Daoy (cell line): ENCODE measurements around the gene CA6. TPM values are rescaled to one million over a fixed set of nuclear protein-coding genes. Genes with fewer than 3 reads are reported as not detected.
A peak's percentile ranks its signal among the peaks of the same experiment; 100 is the strongest.
"Not testable (repeated sequence)": the region's sequence is repeated elsewhere in the genome, so short reads cannot be mapped to it uniquely, and the experiment has no call there.

Source experiments
- DNase-seq: peaks from one replicate; pipeline ENCODE4 v3.0.0-alpha.2; 2015; ENCODE audit warnings: low read depth
- total RNA-seq: library from RNA; depleted of rRNA; stranded (reverse); fragments of >200 nt; shearing (Covaris generic); gene quantifications from 2 replicates; pipeline ENCODE4 v1.2.3, GENCODE V29; 2014

The CA6 gene
- total RNA-seq, 1 experiment from 2014 or later: not detected

GRCh38 chr1:8926707-8927694 lies 18.7 kb upstream of the CA6 start:
- no peak for DNase-seq

- DNase-seq: no peak
Observed at GRCh38 chr1:8930116-8930515, 15.6 kb upstream of the CA6 start.

GRCh38 chr1:8937051-8937450 lies 8.6 kb upstream of the CA6 start:
- not testable (repeated sequence) for DNase-seq

- DNase-seq: no peak
Observed at GRCh38 chr1:8937701-8938100, 8.0 kb upstream of the CA6 start.

GRCh38 chr1:8938232-8938999 lies 7.3 kb upstream of the CA6 start:
- no peak for DNase-seq

GRCh38 chr1:8939000-8939265 lies 6.7 kb upstream of the CA6 start:
- no peak for DNase-seq

GRCh38 chr1:8939362-8939995 lies 6.2 kb upstream of the CA6 start:
- DNase-seq: peak; percentile 32

GRCh38 chr1:8941906-8942305 lies 3.8 kb upstream of the CA6 start:
- peak; percentile 73 for DNase-seq

GRCh38 chr1:8943498-8944405 lies 1.9 kb upstream of the CA6 start:
- no peak for DNase-seq

GRCh38 chr1:8947127-8947691 lies 1.5 kb downstream of the CA6 start:
- DNase-seq: no peak

- DNase-seq: no peak
Observed at GRCh38 chr1:8950309-8950708, 4.6 kb downstream of the CA6 start.

GRCh38 chr1:8951231-8951630 lies 5.6 kb downstream of the CA6 start:
- no peak for DNase-seq

- DNase-seq: no peak
Observed at GRCh38 chr1:8955406-8955805, 9.7 kb downstream of the CA6 start.

- DNase-seq: no peak
Observed at GRCh38 chr1:8956461-8957349, 11.0 kb downstream of the CA6 start.

GRCh38 chr1:8962812-8963530 lies 17.3 kb downstream of the CA6 start:
- peak; percentile 64 for DNase-seq

- DNase-seq: no peak
Observed at GRCh38 chr1:8963963-8964362, 18.3 kb downstream of the CA6 start.

GRCh38 chr1:8965121-8965820 lies 19.6 kb downstream of the CA6 start:
- DNase-seq: peak; percentile 55

- DNase-seq: no peak
Observed at GRCh38 chr1:8966606-8967005, 20.9 kb downstream of the CA6 start.

GRCh38 chr1:8968902-8969301 lies 23.2 kb downstream of the CA6 start:
- DNase-seq: not testable (repeated sequence)
